HFFc6 (cell line): Measurements from ENCODE around the gene TMSB10. TPM values are rescaled to one million over a fixed set of nuclear protein-coding genes. Genes with fewer than 3 reads are reported as not detected.

Experiments used
- DNase-seq: peaks from one replicate; pipeline ENCODE4 v3.0.0-alpha.2; 2018
- H3K27ac Mint-ChIP-seq: 2 replicates; pipeline ENCODE4 v1.8.0; 2020; ENCODE audit warnings: mild to moderate bottlenecking, mixed read lengths
- H3K27me3 Mint-ChIP-seq: 2 replicates; pipeline ENCODE4 v1.8.0; 2021; ENCODE audit warnings: mild to moderate bottlenecking, moderate library complexity, mixed read lengths; ENCODE audit not compliant: insufficient read depth
- H3K36me3 Mint-ChIP-seq: 2 replicates; pipeline ENCODE4 v1.8.0; 2021; ENCODE audit warnings: low read depth, mixed read lengths
- H3K4me1 Mint-ChIP-seq: 2 replicates; pipeline ENCODE4 v1.8.0; 2020; ENCODE audit warnings: low read depth, mixed read lengths
- H3K4me3 Mint-ChIP-seq: 2 replicates; pipeline ENCODE4 v1.8.0; 2020; ENCODE audit warnings: mild to moderate bottlenecking, moderate library complexity, mixed read lengths
- H3K9me3 Mint-ChIP-seq: 2 replicates; pipeline ENCODE4 v1.8.0; 2020; ENCODE audit warnings: mild to moderate bottlenecking, mixed read lengths
- CTCF ChIP-seq: fragments of 200-600 bp; sonication (generic); IDR thresholded peaks from 2 replicates; pipeline ENCODE4 v1.5.0; 2021; ENCODE audit warnings: antibody characterized with exemption, mild to moderate bottlenecking
- total RNA-seq, 6 experiments: library from RNA; stranded (reverse); fragmentation: NEBNext Ultra II Directional; extraction: Animal tissue kit (Norgen Biotek cat#: 25700); gene quantifications; 2 replicates in 1 of 6; 3 replicates in 5 of 6; pipeline ENCODE4 v1.2.3, GENCODE V29; 2021

Gene TMSB10
- total RNA-seq, 6 experiments from 2014 or later = 3,909 to 6,151 (median 5,325) TPM

GRCh38 chr2:84885111-84885510 is 20.3 kb upstream of the TMSB10 start:
- Mint-ChIP-seq H3K27me3 (peaks cover 4% of the 10 kb centered on the region), H3K4me1 (peaks cover 61% of the 10 kb centered on the region), H3K9me3 (no peaks in the 10 kb centered on the region), H3K36me3 (no peaks in the 10 kb centered on the region), H3K4me3 (no peak overlapping the region), H3K27ac (no peak overlapping the region)
- no peak for TF ChIP-seq CTCF
- DNase-seq = no peak

GRCh38 chr2:84886791-84887190 is 18.7 kb upstream of the TMSB10 start:
- H3K4me3 Mint-ChIP-seq = no peak overlapping the region
- no peaks in the 10 kb centered on the region for H3K36me3 Mint-ChIP-seq
- DNase-seq = no peak
- H3K27me3 Mint-ChIP-seq = no peaks in the 10 kb centered on the region; the same call in 1 of the 2 replicates
- H3K4me1 Mint-ChIP-seq = peaks cover 51% of the 10 kb centered on the region
- no peak overlapping the region for H3K27ac Mint-ChIP-seq
- no peak for TF ChIP-seq CTCF
- no peaks in the 10 kb centered on the region for H3K9me3 Mint-ChIP-seq

GRCh38 chr2:84888401-84889276 is 16.8 kb upstream of the TMSB10 start:
- Mint-ChIP-seq H3K27me3 (no peaks in the 10 kb centered on the region; the same call in 1 of the 2 replicates), H3K9me3 (no peaks in the 10 kb centered on the region), H3K4me1 (peaks cover 36% of the 10 kb centered on the region), H3K27ac (peak overlapping the region; percentile 95), H3K4me3 (peak overlapping the region; percentile 73), H3K36me3 (no peaks in the 10 kb centered on the region)
- no peak for TF ChIP-seq CTCF
- peak; percentile 45 for DNase-seq

GRCh38 chr2:84889332-84889731 is 16.1 kb upstream of the TMSB10 start:
- Mint-ChIP-seq H3K27me3 (no peaks in the 10 kb centered on the region; the same call in 1 of the 2 replicates), H3K9me3 (no peaks in the 10 kb centered on the region), H3K4me3 (peak overlapping the region; percentile 73; the same call in 1 of the 2 replicates), H3K27ac (peak overlapping the region; percentile 95), H3K36me3 (no peaks in the 10 kb centered on the region), H3K4me1 (peaks cover 35% of the 10 kb centered on the region)
- no peak for TF ChIP-seq CTCF
- DNase-seq = no peak

- TF ChIP-seq CTCF = no peak
- H3K4me3 Mint-ChIP-seq = no peak overlapping the region
- no peak for DNase-seq
- H3K27ac Mint-ChIP-seq = no peak overlapping the region
- no peaks in the 10 kb centered on the region for H3K36me3 Mint-ChIP-seq
- no peaks in the 10 kb centered on the region; the same call in 1 of the 2 replicates for H3K27me3 Mint-ChIP-seq
- peaks cover 55% of the 10 kb centered on the region for H3K4me1 Mint-ChIP-seq
- no peaks in the 10 kb centered on the region for H3K9me3 Mint-ChIP-seq
Measured at GRCh38 chr2:84891355-84892010, 14.0 kb upstream of the TMSB10 start.
